CD4-positive, alpha-beta T cell treated with Interferon gamma for 1 hour (primary cell): ENCODE results near the gene CTSL.
A peak's percentile ranks its signal among the peaks of the same experiment; 100 is the strongest.

ENCODE experiments used
- DNase-seq: peaks from one replicate; pipeline ENCODE4 v3.0.0-alpha.2; 2020

CTSL gene

DNA sequence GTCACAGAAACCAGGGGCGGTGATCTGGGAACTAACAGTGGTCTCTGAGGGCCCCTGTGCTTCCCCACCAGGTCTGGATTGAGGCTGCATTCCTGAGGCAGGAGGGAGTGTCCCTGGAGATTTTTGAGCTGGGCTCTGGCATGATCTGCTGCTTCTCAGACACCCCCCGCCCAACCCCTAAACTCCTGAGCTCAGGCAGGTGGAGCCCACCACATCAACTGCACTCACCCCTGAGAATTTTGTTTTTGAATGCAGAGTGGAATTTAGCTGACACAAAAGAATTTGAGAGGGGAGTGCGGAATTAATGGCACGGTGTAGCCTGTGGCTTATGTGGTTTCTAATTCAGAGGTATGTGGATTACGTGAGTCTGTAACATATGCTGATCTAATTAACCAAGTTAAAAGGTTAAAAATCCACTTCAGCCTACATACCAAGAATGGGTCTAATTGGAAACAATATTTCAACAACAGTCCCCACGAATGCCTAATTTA, 23.9 kb upstream of the CTSL start:
- no peak for DNase-seq

DNA sequence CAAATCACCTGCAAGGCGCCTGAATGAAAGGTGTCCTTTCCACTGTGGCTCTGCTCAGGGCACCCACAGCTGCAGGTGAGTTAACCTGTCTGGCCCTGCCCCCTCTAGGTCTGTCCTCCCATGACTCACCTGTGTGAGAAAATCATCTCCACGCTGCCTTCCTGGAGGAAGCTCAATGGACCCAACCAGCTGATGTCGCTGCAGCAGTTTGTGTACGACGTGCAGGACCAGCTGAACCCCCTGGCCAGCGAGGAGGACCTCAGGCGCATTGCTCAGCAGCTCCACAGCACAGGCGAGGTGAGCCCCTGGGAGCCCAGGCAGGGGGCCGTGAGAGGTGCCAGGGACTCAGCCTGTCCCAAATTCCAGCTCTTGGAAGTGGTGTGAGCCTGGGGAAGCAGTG, 23.0 kb upstream of the CTSL start:
- no peak for DNase-seq

DNA sequence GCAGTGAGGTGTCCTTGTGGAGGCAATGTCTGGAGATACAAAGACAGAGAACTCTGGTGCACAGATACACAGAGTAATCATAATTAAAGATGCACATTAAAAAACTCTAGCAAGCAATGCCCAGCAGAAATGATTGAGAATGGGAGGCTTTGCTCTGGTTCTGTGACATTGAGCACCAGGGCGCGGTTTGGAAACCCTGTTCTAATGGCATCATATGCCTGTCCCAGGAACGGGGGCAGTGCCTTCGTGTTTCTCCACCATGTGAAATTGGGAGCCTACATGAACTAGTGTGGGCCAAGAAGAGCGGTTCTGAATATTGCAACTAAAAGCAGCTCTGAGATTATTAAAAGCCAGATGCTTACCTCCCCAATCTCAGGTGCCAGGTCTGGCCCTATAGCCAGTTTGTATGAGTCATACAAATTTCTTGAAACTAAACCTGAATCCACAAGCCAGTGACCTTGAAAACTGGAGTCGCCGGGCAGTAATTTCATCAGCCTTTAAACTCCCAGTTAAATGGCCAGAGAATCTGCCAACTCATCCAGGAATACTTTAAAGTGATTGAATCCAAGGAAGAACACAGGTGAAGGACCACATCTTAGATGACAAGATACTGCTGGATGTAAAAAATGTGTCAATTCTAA, 22.2 kb upstream of the CTSL start:
- DNase-seq: no peak

DNA sequence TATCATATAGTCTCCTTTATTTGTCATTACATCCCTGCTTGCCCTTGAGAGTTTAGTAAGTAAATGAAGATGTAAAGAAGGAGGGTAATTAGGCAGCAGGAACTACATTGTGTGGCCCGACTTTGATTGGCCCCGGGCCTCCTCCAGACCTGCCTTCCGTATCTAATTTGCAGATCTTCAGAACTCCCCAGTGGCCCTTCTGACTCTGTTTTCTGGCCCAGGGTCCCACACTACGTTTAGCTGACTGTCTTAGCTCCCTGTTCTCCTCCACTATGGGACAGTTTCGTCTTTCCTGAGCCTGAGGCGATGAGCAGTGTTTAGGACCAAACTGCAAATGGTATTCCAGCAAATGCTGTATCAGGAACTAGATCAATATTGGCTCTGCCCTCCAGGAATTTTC, 21.6 kb upstream of the CTSL start:
- DNase-seq: no peak

DNA sequence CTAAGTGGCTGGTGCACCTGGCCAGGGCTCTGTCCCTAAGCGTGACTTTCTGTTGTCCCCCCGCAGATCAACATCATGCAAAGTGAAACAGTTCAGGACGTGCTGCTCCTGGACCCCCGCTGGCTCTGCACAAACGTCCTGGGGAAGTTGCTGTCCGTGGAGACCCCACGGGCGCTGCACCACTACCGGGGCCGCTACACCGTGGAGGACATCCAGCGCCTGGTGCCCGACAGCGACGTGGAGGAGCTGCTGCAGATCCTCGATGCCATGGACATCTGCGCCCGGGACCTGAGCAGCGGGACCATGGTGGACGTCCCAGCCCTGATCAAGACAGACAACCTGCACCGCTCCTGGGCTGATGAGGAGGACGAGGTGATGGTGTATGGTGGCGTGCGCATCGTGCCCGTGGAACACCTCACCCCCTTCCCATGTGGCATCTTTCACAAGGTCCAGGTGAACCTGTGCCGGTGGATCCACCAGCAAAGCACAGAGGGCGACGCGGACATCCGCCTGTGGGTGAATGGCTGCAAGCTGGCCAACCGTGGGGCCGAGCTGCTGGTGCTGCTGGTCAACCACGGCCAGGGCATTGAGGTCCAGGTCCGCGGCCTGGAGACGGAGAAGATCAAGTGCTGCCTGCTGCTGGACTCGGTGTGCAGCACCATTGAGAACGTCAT, 19.7 kb upstream of the CTSL start:
- DNase-seq: no peak

DNA sequence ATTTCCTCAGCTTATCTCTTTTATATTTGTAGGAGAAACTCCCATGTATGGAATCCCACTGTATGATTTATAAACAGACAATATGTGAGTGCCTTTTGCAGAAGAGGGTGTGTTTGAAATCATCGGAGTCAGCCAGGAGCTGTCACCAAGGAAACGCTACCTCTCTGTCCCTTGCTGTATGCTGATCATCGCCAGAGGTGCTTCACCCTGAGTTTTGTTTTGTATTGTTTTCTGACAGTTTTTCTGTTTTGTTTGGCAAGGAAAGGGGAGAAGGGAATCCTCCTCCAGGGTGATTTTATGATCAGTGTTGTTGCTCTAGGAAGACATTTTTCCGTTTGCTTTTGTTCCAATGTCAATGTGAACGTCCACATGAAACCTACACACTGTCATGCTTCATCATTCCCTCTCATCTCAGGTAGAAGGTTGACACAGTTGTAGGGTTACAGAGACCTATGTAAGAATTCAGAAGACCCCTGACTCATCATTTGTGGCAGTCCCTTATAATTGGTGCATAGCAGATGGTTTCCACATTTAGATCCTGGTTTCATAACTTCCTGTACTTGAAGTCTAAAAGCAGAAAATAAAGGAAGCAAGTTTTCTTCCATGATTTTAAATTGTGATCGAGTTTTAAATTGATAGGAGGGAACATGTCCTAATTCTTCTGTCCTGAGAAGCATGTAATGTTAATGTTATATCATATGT, 18.0 kb upstream of the CTSL start:
- DNase-seq: no peak

DNA sequence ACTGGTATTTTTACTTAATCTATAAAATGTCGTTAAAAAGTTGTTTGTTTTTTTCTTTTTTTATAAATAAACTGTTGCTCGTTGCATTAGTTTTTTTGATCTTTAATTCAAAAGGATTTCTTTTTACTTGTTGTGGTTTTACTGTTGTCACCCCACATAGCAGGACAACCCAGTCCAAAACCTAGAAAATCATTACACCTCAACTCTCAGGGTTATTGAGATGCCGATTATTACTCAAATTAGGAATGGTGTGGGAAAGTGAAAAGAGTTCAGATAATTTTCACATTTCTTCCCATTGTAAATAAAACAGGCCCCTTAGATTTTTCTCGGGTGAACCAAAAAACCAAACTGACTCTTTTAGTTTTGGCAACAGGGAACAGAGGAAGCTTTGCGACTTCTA, 17.4 kb upstream of the CTSL start:
- DNase-seq: no peak

DNA sequence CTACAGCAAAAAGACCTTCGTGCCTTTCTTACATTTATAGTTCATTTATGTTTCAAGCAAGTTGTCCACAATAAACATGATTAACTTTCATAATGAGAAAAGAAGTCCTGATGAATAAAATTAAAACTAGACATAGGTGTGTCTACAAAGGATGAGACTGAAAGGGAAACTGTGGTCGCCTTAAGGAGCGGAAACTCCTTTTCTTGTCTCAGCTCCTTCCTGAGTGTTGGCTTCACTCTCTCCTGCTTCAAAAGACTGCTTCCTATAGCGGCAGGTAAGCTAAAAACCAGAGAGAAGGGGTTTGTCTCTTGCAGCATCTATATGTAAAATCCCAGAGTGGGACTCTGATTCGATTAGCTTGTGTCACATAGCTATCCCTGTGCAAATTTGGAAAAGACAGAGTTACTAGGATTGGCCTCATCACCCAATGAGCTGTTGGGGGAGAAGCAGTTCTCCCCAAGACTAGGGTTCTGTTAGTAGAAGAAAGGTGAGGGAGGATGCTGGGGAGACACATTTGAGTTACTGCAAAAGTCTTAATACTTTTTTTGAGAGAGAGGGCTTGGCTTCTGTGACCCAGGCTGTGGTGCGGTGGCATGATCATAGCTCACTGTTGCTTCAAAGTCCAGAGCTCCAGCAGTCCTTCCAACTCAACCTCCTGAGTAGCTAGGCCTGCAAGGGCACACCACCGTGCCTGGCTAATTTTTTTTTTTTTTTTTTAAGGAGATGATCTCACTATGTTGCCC, 16.8 kb upstream of the CTSL start:
- no peak for DNase-seq

DNA sequence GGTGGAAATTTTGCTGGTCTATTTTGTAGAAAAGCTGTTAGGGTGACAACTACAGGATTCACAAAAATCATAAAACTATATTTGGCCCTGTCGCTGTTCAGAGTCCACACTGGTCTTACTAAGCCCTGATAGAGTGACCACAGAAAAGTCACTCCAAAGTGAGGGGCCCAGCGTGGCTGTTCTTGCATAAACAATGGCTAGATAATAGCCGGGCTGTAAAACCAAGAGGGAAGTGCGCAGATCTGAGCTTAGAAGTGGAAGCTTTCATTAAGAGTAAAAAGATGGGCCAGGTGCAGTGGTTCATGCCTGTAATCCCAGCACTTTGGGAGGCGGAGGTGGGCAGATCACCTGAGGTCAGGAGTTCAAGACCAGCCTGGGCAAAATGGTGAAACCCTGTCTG, 15.5 kb upstream of the CTSL start:
- DNase-seq: no peak

DNA sequence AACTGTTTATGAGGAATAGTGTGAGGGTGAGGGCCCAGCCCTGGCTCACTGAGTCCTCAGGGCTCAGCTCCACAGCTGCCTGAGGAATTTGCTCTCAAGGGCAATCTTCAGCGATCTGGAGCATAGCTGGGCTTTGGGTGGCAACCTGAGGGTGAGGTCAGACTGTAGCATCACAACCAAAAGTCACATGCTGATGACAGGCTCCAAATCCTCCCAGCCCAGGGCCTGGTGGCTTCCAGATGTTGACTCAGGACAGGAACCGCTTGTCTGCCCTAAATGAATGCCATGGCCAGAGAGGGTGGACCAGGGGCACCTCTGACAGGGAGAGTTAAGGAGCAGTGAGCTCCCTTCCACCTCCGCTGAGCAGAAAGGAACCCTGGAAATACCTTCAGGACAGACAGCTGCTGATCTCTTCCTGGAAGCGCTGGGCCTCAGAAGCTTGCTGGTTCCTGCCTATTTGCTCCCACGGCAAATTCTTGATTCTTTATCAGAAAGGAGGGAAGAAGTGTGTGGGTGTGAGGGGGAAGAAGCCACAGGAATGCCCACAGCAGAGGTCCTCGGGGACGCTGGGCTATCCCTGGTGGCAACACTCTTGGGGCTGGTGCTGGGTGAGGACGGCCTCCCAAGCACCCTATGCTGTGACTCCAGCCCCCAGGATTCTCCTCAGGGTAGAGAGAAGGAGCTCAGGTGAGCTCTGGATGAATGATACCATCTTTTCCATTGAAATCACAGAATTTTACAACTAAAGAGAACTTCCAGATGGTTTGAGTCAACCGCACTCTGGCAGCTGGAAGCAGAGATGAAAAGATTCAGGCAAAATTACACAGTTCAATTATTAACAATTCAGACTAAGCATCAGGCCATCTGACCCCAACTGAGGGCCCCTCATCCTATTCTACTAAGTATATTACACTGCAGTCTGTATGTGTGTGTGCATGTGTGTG, 13.8 kb upstream of the CTSL start:
- peak; percentile 32 for DNase-seq

DNA sequence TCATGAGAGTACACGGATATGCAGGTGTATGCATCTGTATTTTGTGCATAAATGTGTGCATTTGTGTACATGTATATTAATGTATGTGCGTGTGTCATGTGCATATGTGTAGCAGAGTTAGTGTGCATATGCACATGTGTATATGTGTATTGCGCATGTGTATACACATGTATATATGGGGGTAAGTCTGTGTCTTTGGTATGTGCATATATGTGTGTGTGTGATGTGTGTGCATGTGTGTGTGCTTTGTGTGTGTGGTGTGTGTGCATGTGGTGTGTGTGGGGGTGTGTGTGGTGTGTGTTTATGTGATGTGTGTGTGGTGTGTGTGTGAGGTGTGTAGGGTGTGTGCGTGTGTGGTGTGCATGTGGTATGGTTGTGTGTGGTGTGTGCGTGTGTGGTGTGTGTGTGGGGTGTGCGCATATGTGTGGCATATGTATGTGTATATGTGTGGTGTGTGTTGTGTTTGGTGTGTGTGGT, 13.1 kb upstream of the CTSL start:
- DNase-seq: no peak

DNA sequence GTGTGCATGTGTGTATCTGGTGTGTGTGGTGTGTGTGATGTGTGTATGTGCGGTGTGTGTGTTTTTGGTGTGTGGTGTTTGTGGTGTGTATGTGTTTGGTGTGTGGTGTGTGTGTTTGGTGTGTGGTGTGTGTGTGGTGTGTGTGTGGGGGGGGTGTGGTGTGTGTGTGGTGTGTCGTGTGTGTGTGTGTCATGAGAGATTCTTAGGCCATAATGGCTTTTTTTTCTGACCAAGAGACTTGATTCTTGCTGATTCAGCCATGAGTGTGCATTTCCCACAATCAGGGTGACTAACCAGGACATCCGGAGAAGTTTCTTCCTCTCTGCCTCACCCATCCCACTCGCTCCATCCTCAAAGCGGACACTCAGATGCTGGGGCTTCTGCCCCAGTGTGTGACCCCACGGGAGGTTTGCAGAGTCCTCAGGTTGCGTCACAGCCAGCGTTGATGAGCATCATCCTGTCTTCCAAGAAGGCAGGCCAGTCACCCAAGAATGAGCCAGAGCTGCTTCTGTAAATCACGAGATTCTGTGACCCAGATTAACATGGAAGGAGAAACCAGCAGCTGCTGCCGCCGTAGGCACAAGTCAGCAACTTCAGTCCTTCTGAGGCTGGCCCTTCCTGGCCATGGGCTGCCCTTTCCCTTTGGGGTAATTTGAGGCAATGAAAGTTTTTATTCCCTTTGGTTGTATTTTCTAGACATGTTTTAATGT, 12.5 kb upstream of the CTSL start:
- DNase-seq: peak; percentile 85

DNA sequence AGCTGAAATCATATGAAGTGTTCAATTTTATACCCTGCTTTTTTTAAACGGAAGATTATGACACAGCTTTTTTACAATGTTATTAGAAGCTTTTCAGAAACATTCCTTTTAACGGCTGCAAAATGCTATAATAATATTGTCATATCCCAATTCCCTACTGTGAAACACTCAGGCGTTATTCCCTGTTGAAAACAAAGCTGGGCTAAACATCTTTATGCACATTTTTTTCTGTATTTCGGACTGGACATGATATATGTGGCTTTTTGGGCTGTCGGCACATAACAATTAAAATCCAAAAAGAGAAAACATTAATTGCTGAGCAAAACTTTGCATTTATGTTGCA, 12.0 kb upstream of the CTSL start:
- no peak for DNase-seq

DNA sequence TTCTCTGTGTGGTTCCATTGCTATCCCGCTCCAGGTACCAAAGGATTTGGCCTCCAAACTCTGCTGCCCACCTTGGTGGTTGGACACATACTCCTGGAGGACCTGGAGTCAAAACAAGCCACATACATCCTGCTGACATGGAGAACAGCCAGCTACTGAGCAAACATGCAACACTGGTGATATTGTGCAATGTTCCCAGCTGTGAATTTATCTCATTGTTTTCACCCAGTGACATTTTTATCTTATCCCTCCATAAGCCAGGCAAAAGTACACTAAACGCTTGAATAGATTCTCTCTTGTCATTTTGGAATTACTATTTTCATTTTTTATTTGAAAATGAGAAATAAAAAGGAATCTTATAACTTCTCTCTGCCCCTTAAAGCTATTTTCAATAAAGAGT, 11.1 kb upstream of the CTSL start:
- DNase-seq: no peak

DNA sequence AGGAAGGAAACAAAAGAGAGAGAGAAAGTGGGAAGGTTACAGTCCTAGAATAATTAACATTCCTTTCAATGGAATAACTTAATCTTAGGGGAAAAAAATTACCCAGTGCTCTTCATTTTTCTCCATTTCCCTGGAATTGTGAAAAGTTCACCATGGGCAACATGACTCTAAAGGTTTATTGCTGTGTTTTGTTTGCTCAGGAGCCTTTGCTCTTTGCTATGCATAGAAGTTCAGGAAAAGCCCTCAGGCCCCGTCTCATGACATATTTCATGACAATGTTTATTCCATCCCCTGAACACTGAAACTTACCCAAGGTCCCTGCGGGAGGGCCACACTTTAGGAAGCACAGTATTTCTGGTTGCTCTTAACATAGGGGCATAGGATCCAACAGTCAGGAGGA, 9.8 kb upstream of the CTSL start:
- no peak for DNase-seq

DNA sequence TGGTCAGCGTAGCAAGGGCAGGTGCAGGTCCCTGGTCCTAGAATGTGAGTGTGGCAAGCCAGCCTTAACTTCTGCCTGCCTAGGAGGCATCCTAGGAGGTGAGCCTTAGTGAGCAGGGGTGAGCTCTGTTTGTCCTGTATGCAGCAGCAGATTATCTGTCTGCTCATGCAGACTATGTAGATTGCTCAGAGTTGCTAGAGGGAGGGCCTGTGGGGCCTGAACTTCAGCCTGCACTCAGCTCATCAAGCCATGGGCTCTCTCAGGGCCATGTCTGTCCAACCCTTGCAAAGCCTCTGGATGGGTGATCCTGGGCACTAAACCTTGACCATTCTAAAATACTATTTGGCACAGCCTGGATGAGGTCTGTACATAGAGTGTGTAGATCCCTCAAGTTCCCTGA, 8.5 kb upstream of the CTSL start:
- DNase-seq: no peak

DNA sequence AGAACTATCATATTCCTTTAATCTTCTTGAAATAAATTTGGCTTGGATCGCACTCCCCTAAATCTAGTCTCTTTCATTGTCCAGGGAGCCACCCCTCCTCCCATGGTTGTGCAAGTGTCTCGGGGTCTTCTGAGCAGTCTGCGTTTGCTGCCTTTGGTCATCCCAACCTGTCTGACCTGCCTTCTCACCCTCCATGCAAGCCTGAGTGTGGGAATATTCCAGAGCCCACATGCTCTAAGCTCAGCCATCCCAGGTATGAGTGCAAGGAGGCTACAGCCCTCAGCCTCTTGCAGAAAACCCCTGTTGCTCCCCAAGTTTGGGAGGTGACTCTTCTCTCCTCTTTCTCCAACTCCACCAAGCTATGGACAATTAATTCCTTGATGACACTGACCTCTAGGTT, 7.7 kb upstream of the CTSL start:
- no peak for DNase-seq

DNA sequence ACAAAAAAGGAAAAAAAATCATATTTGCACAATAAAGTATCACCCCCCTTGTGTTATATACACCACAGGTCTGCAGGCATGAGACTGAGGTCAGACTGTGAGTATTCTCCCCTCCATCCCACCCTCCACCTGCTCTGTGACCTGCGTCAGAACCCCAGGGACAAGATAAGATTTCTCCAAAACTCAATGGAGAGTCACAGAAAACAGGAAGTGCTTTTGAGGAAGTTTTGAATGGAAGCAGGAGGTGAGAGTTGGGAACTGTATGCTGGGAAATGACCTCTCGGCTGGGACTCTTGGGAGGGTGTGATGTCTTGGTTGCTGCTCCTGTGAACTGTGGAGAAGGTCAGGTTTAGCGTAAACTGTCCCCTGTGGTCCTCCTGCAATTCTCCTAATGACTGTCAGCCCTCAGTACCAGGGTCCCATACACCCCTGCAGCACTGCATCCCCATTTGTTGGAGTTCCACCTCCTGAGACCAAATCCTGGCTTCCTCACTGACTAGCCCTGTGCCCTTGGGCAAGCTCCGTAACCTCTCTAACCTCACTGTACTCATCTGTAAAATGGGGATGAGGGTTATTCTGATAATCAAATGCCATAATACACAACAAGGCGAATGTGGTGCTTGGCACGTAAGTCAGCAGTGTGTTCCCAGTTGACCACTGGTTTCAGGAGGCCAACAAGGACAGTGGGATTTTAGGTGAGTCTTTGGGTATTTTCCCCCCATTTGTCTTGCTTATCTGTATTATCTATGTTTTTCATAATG, 6.9 kb upstream of the CTSL start:
- no peak for DNase-seq

DNA sequence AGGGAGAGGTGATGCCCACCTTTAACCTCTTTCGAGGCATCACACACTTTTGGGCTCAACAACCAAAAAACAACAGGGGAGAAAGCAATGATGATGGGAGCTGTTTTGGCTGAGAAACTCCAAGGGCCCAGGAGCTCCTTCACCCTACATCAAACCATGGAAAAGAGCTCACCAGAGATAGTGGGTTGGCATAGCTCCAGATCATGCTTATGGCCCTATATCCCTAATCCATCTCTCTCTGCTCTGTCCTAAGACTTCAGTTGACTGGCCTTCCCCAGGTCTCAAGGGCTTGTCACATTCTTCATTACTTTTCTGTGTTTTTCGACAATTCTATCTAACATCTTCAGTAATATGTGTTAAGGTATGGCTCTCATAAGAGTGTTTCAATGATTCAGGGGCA, 5.7 kb upstream of the CTSL start:
- DNase-seq: no peak

DNA sequence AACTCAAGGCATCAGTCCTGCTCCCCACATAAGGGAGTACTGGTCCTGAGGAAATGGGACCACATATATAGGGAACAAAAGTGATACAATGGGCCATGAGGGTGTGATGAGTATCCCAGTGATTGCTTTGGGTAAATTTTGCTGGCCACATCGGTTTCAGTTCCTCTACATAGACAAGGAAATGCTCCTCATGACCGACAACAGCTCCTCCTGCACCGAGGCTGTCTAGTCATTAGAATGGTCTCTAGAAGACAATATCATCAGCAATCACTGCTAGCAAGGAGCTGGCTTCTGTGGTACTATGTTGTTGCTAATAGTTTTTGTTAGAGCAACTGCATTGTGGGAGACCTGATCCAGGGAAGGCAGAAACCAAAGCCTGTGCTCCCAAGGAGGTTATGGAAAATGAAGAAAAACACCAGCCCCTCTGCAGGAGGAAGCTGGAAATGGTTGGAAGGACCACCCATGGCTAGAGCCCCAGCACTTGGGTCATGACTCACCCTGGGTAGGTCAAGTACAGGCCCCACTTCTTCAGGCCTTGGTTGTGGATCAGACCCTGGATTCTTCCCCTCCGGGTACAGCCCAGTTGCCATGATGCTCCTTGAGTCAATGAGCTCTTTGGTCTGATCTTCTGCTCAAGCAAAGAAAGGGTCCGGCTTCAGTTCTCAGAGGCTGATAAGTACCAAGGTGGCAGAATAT, 3.4 kb upstream of the CTSL start:
- DNase-seq: peak; percentile 63
